Psoas muscle (tissue), 8 donors: ENCODE results near the gene ZMYND8. TPM values are rescaled to one million over a fixed set of nuclear protein-coding genes. Genes with fewer than 3 reads are reported as not detected.

ENCODE experiments used
- ATAC-seq, 4 donors: fragments of 200-7000 bp; cut with Tn5 transposase; one replicate each; pipeline ENCODE4 v1.9.1; 2020; ENCODE audit warnings: moderate library complexity in 3 of 4, mild to moderate bottlenecking in 2 of 4
- DNase-seq, 2 donors: peaks; one replicate each; pipeline ENCODE4 v3.0.0-alpha.2; 2020
- H3K27ac ChIP-seq: fragments of 200-600 bp; one replicate; pipeline ENCODE4 v1.8.0; 2022
- H3K27me3 ChIP-seq, 3 donors: fragments of 200-600 bp in 1 of 3; one replicate each; pipeline versions ENCODE4 v1.6.1 to v1.8.0; 2013 to 2022; ENCODE audit warnings: low read length in 2 of 3, mild to moderate bottlenecking in 2 of 3, moderate library complexity in 1 of 3; ENCODE audit not compliant: insufficient read depth in 3 of 3
- H3K36me3 ChIP-seq, 2 donors: fragments of 200-600 bp in 1 of 2; one replicate each; pipeline versions ENCODE4 v1.6.1 to v1.8.0; 2013 to 2022; ENCODE audit warnings: low read depth in 1 of 2, mild to moderate bottlenecking in 1 of 2, moderate library complexity in 1 of 2; ENCODE audit not compliant: insufficient read depth in 1 of 2
- H3K4me1 ChIP-seq: fragments of 200-600 bp; one replicate; pipeline ENCODE4 v1.8.0; 2022
- H3K4me3 ChIP-seq: fragments of 200-600 bp; one replicate; pipeline ENCODE4 v1.8.0; 2022; ENCODE audit warnings: mild to moderate bottlenecking
- H3K9me3 ChIP-seq: fragments of 200-600 bp; one replicate; pipeline ENCODE4 v1.8.0; 2022
- CTCF ChIP-seq: fragments of 200-600 bp; IDR thresholded peaks from one replicate; pipeline ENCODE4 v1.8.0; 2022; ENCODE audit warnings: antibody characterized with exemption
- WGBS, 3 donors: extraction: QIAGEN DNeasy Blood & Tissue Kit; methylation state at CpG; one replicate each; pipeline versions ENCODE4 v1.1.6 to v1.1.7; 2013; 5-methylcytosine and 5-hydroxymethylcytosine counted together
- intact Hi-C, 2 donors: fragments of 100-400 bp; cut with DNase I; formaldehyde crosslinking; loops; one replicate each; pipeline versions ENCODE4 v1.11.0 to v1.14.2; 2022
- polyA plus RNA-seq, 3 donors: library from polyadenylated mRNA; stranded (reverse); fragments of 200-250 nt; gene quantifications; one replicate each; pipeline ENCODE4 v1.2.3, GENCODE V29; 2013
- total RNA-seq, 4 donors: library from RNA; stranded (reverse); fragmentation: NEBNext Ultra II Directional in 2 of 4; extraction: Animal tissue kit (Norgen Biotek cat#: 25700) in 2 of 4; gene quantifications; one replicate each; pipeline versions ENCODE4 v1.2.1 to v1.2.4, GENCODE V29; 2021 to 2023
- donor health status: healthy with polysubstance abuse.
- donor health status: DM: no; HTN: no; CAD: no; lungs with moderate emphysema.
- donor health status: Bipolar disorder and iron deficiency.
- donor health status: healthy.
- donor health status: DM: yes; HTN: yes; CAD: no.
- donor health status: DM: no; HTN: no; CAD: no.
- donor health status: DM: no; HTN: no; CAD: no.
- donor health status: DM: yes; HTN: yes; CAD: no.

Gene ZMYND8
- total and polyA plus RNA-seq, 7 donors: 4.7 to 42.9 (median 17.7) TPM

GRCh38 chr20:47253872-47254271, 102.6 kb downstream of the ZMYND8 start:
- no peaks in the 10 kb centered on the region for H3K27me3 ChIP-seq
- H3K9me3 ChIP-seq: no peaks in the 10 kb centered on the region
- WGBS, 3 donors: 34 to 62% (median 38%) methylated on average over 6 of the region's 6 CpGs
- intact Hi-C loops: no loop called here
- peaks cover 0 to 56% of the 10 kb centered on the region in 2 donors for H3K36me3 ChIP-seq
- DNase-seq: no peak
- no peak for ATAC-seq
- TF ChIP-seq CTCF: no peak
- H3K4me1 ChIP-seq: peaks cover 6% of the 10 kb centered on the region
- no peak overlapping the region for H3K4me3 ChIP-seq
- H3K27ac ChIP-seq: no peak overlapping the region

GRCh38 chr20:47252879-47253307, 103.6 kb downstream of the ZMYND8 start:
- DNase-seq: no peak
- no peaks in the 10 kb centered on the region for H3K27me3 ChIP-seq
- WGBS, 3 donors: 87 to 89% (median 87%) methylated on average over 3 of the region's 3 CpGs
- H3K9me3 ChIP-seq: no peaks in the 10 kb centered on the region
- peaks cover 5 to 66% of the 10 kb centered on the region in 2 donors for H3K36me3 ChIP-seq
- ATAC-seq: no peak
- H3K4me3 ChIP-seq: no peak overlapping the region
- intact Hi-C loops: no loop called here
- H3K4me1 ChIP-seq: peaks cover 6% of the 10 kb centered on the region
- H3K27ac ChIP-seq: no peak overlapping the region
- no peak for TF ChIP-seq CTCF

GRCh38 chr20:47251154-47252020, 105.1 kb downstream of the ZMYND8 start:
- no peaks in the 10 kb centered on the region for H3K4me1 ChIP-seq
- no peaks in the 10 kb centered on the region for H3K27me3 ChIP-seq
- ATAC-seq (no peak), DNase-seq (no peak)
- H3K9me3 ChIP-seq: no peaks in the 10 kb centered on the region
- H3K36me3 ChIP-seq: peaks cover 5 to 81% of the 10 kb centered on the region in 2 donors
- WGBS, 3 donors: 95 to 98% (median 97%) methylated on average over 19 of the region's 19 CpGs
- no peak for TF ChIP-seq CTCF
- H3K27ac ChIP-seq: no peak overlapping the region
- intact Hi-C loops: no loop called here
- H3K4me3 ChIP-seq: no peak overlapping the region

- H3K27ac ChIP-seq: no peak overlapping the region
- DNase-seq: no peak
- WGBS, 3 donors: 92 to 95% (median 94%) methylated on average over 4 of the region's 4 CpGs
- H3K4me1 ChIP-seq: no peaks in the 10 kb centered on the region
- ATAC-seq: no peak
- no peaks in the 10 kb centered on the region for H3K27me3 ChIP-seq
- no peak for TF ChIP-seq CTCF
- intact Hi-C loops: no loop called here
- no peak overlapping the region for H3K4me3 ChIP-seq
- H3K9me3 ChIP-seq: no peaks in the 10 kb centered on the region
- H3K36me3 ChIP-seq: peaks cover 5 to 91% of the 10 kb centered on the region in 2 donors
Measured at GRCh38 chr20:47250360-47250759, 106.1 kb downstream of the ZMYND8 start.
